Caco-2 (cell line): ENCODE data around the gene PEX26. TPM values are rescaled to one million over a fixed set of nuclear protein-coding genes. Genes with fewer than 3 reads are reported as not detected.
"Not testable (repeated sequence)": the region's sequence is repeated elsewhere in the genome, so short reads cannot be mapped to it uniquely, and the experiment has no call there.

Experiments
- BruUV-seq: library from RNA; stranded (reverse); fragments of 400-500 nt; replicated peaks from 2 replicates; lab custom pipeline; 2021; lab: Mats Ljungman, UMichigan
- CTCF ChIA-PET: fragments of 300-600 bp; sonication (Branson Sonifier 250); formaldehyde crosslinking; loops from one replicate; lab custom pipeline; 2022; ENCODE audit warnings: antibody characterized with exemption; lab: Charles Lee
- POLR2A ChIA-PET: fragments of 300-600 bp; sonication (Branson Sonifier 250); formaldehyde crosslinking; loops from one replicate; lab custom pipeline; 2022; ENCODE audit warnings: antibody characterized with exemption; lab: Charles Lee
- DNase-seq, 2 experiments: peaks; one replicate each; pipeline versions ENCODE4 v3.0.0 to v3.0.0-alpha.2; 2020 to 2022
- H3K27me3 ChIP-seq: replicated peaks from 2 replicates; pipeline ENCODE4 v1.6.0; 2011; ENCODE audit warnings: low read length; ENCODE audit not compliant: control insufficient read depth, insufficient read depth
- H3K36me3 ChIP-seq: 2 replicates; pipeline ENCODE4 v1.5.1; 2011; ENCODE audit warnings: low read length; ENCODE audit not compliant: control insufficient read depth, insufficient read depth
- H3K4me1 ChIP-seq: fragments of 250-450 bp; sonication (Bioruptor Pico); 2 replicates; pipeline ENCODE4 v1.5.1; 2020; ENCODE audit warnings: mild to moderate bottlenecking
- H3K4me3 ChIP-seq: 2 replicates; pipeline ENCODE4 v1.5.1; 2011; ENCODE audit warnings: low read depth, mild to moderate bottlenecking, control low read depth, low read length
- H3K9me3 ChIP-seq: fragments of 250-450 bp; sonication (Bioruptor Pico); 2 replicates; pipeline ENCODE4 v1.5.1; 2020; ENCODE audit warnings: mild to moderate bottlenecking, moderate library complexity
- H3K27ac Mint-ChIP-seq: one replicate; pipeline ENCODE4 v1.8.0; 2022; ENCODE audit warnings: mixed read lengths; ENCODE audit not compliant: unreplicated experiment
- H3K27me3 Mint-ChIP-seq: one replicate; pipeline ENCODE4 v1.8.0; 2022; ENCODE audit warnings: mixed read lengths; ENCODE audit not compliant: insufficient read depth, unreplicated experiment
- H3K36me3 Mint-ChIP-seq: one replicate; pipeline ENCODE4 v1.8.0; 2022; ENCODE audit warnings: mild to moderate bottlenecking, mixed read lengths; ENCODE audit not compliant: insufficient read depth, unreplicated experiment
- H3K4me1 Mint-ChIP-seq: one replicate; pipeline ENCODE4 v1.8.0; 2022; ENCODE audit warnings: low read depth, mixed read lengths; ENCODE audit not compliant: unreplicated experiment
- H3K4me3 Mint-ChIP-seq: one replicate; pipeline ENCODE4 v1.8.0; 2022; ENCODE audit warnings: mild to moderate bottlenecking, moderate library complexity, mixed read lengths; ENCODE audit not compliant: unreplicated experiment
- H3K9me3 Mint-ChIP-seq: one replicate; pipeline ENCODE4 v1.8.0; 2022; ENCODE audit warnings: mixed read lengths; ENCODE audit not compliant: unreplicated experiment
- intact Hi-C: fragments of 100-400 bp; cut with micrococcal nuclease; formaldehyde crosslinking; loops from one replicate; pipeline ENCODE4 v1.10.0; 2022; ENCODE audit not compliant: unreplicated experiment
- total RNA-seq: library from RNA; stranded (reverse); gene quantifications from 2 replicates; pipeline ENCODE4 v1.2.3, GENCODE V29; 2022
- TF ChIP-seq, protein P1 (sequence below), 2 experiments: fragments of 200-600 bp in 1 of 2; IDR thresholded peaks; 1 replicate in 1 of 2; 2 replicates in 1 of 2; pipeline versions ENCODE4 v1.5.1 to v1.8.0; 2011 to 2022; ENCODE audit warnings: antibody characterized with exemption in 1 of 2, control low read depth in 1 of 2, inconsistent platforms in 1 of 2, low read depth in 1 of 2, low read length in 1 of 2, mild to moderate bottlenecking in 1 of 2, moderate library complexity in 1 of 2; ENCODE audit not compliant: insufficient read depth in 1 of 2, severe bottlenecking in 1 of 2, unreplicated experiment in 1 of 2

PEX26 gene
- total RNA-seq, 1 experiment from 2014 or later, result 40.6 TPM

DNA sequence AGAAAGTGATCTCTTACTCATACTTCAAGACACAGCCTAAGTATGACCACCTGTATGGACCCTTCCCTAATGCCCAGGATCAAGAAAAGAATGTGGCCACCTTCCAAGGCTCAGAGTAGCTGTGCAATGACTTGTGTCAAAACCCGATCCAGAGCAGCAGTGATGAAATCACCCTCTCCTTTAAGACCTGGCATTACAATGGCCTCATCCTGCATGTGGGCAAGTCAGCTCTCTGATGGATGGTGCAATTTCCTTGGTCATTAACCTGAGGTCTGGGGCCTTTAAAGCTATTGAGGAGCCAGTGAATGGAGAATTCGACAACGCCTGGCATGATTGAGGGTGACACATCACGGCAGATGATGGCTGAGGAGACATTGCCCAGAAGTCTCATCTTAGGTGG is 23.7 kb downstream of the PEX26 start:
- Mint-ChIP-seq H3K4me3 (no peak overlapping the region), H3K27me3 (no peaks in the 10 kb centered on the region), H3K4me1 (no peaks in the 10 kb centered on the region), H3K27ac (no peak overlapping the region), H3K36me3 (peaks cover 5% of the 10 kb centered on the region), H3K9me3 (no peaks in the 10 kb centered on the region)
- Histone ChIP-seq H3K27me3 (no peaks in the 10 kb centered on the region), H3K36me3 (no peaks in the 10 kb centered on the region), H3K4me1 (no peaks in the 10 kb centered on the region), H3K4me3 (no peak overlapping the region), H3K9me3 (no peaks in the 10 kb centered on the region)
- CTCF ChIA-PET, result no interaction called here
- POLR2A ChIA-PET, result no interaction called here
- TF ChIP-seq, protein P1, sequence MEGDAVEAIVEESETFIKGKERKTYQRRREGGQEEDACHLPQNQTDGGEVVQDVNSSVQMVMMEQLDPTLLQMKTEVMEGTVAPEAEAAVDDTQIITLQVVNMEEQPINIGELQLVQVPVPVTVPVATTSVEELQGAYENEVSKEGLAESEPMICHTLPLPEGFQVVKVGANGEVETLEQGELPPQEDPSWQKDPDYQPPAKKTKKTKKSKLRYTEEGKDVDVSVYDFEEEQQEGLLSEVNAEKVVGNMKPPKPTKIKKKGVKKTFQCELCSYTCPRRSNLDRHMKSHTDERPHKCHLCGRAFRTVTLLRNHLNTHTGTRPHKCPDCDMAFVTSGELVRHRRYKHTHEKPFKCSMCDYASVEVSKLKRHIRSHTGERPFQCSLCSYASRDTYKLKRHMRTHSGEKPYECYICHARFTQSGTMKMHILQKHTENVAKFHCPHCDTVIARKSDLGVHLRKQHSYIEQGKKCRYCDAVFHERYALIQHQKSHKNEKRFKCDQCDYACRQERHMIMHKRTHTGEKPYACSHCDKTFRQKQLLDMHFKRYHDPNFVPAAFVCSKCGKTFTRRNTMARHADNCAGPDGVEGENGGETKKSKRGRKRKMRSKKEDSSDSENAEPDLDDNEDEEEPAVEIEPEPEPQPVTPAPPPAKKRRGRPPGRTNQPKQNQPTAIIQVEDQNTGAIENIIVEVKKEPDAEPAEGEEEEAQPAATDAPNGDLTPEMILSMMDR (IDR thresholded peaks at IDR 0.05; ENCODE audit: insufficient read depth in 1 of 2, low read depth in 1 of 2, low read length in 1 of 2, severe bottlenecking in 1 of 2, unreplicated experiment in 1 of 2), result no peak
- intact Hi-C loops, result no loop called here
- no TSS peak for BruUV-seq
- no peak for DNase-seq

DNA sequence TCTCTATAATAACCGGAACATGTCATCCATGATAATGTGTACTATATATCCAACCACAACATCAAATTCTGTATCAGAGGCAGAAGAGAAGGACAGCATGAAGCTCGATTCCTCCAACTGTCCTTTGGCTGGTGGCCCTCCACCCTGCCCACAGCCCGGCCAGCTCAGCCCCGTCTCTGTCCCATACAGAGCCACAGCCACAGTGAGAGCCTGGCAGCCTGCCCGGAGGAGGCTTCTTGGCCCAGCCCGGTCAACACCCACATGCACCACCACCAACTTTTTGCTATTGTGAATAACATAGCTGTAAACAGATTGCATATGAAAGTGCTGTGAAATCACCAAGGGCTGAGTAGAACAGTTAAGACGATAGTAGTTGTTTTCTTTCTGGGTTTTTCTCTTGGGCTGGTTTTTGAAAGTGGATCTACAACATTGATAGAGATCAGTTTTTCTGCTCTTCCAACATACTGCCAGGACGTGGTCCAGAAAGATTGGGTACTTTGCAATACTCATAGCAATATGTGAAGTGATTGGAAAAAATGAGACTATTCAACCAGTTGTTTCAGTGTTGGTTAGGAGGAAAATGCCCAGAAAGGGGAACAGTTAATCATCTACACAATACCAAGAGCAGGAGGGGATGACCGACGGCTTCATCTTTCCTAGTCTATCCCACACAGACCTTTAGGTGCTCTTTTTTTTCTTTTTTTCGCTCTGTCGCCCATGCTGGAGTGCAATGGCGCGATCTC is 25.9 kb downstream of the PEX26 start:
- POLR2A ChIA-PET, result no interaction called here
- BruUV-seq, result no TSS peak
- no peaks in the 10 kb centered on the region for H3K9me3 Mint-ChIP-seq
- intact Hi-C loops, result no loop called here
- Histone ChIP-seq H3K36me3 (no peaks in the 10 kb centered on the region), H3K9me3 (no peaks in the 10 kb centered on the region), H3K4me3 (no peak overlapping the region), H3K4me1 (no peaks in the 10 kb centered on the region), H3K27me3 (no peaks in the 10 kb centered on the region)
- no peak for DNase-seq
- H3K27me3 Mint-ChIP-seq, result no peaks in the 10 kb centered on the region
- TF ChIP-seq, protein P1 (IDR thresholded peaks at IDR 0.05; ENCODE audit: insufficient read depth in 1 of 2, low read depth in 1 of 2, low read length in 1 of 2, severe bottlenecking in 1 of 2, unreplicated experiment in 1 of 2), result no peak
- H3K36me3 Mint-ChIP-seq, result no peaks in the 10 kb centered on the region
- CTCF ChIA-PET, result interaction anchor here (0.6 kb wide), 1 partner anchor 8 kb away, joined by 3 read pairs; no protein-coding TSS in a partner anchor
- H3K4me1 Mint-ChIP-seq, result no peaks in the 10 kb centered on the region
- no peak overlapping the region for H3K27ac Mint-ChIP-seq
- H3K4me3 Mint-ChIP-seq, result no peak overlapping the region

DNA sequence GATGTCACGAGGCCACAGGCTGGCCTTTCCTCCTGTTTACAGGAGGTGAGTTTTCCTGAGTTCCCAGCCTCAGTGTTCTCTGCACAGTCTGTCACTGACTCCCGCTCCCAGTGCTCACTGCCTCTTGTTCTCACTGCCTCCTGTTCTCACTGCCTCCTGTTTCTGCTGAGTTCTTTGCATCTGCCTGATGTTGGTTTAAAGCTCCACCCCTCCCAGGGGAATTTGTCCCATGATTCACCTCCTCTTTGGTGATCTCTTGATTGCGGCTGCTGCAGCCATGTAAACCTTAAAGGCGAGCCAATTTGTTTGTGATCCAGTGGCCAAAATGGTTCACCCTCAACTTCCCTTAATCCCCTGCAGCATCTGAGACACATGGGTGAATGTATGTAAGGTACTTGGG is 26.8 kb downstream of the PEX26 start:
- Mint-ChIP-seq H3K4me3 (no peak overlapping the region), H3K36me3 (no peaks in the 10 kb centered on the region), H3K4me1 (no peaks in the 10 kb centered on the region), H3K9me3 (no peaks in the 10 kb centered on the region), H3K27ac (no peak overlapping the region), H3K27me3 (peaks cover under 1% of the 10 kb centered on the region)
- Histone ChIP-seq H3K4me1 (no peaks in the 10 kb centered on the region), H3K9me3 (no peaks in the 10 kb centered on the region), H3K36me3 (no peaks in the 10 kb centered on the region), H3K4me3 (no peak overlapping the region), H3K27me3 (no peaks in the 10 kb centered on the region)
- intact Hi-C loops, result no loop called here
- DNase-seq, result no peak
- no TSS peak for BruUV-seq
- TF ChIP-seq, protein P1 (IDR thresholded peaks at IDR 0.05; ENCODE audit: insufficient read depth in 1 of 2, low read depth in 1 of 2, low read length in 1 of 2, severe bottlenecking in 1 of 2, unreplicated experiment in 1 of 2), result no peak
- ChIA-PET POLR2A (no interaction called here), CTCF (no interaction called here)

DNA sequence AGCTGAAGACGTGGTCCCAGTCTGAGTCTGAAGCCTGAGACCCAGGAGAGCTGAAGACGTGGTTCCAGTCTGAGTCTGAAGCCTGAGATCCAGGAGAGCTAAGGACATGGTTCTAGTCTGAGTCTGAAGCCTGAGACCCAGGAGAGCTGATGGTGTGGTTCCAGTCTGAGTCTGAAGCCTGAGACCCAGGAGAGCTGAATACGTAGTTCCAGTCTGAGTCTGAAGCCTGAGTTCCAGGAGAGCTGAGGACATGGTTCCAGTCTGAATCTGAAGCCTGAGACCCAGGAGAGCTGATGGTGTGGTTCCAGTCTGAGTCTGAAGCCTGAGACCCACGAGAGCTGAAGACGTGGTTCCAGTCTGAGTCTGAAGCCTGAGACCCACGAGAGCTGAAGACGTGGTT is 28.2 kb downstream of the PEX26 start:
- H3K36me3 ChIP-seq, H3K27ac Mint-ChIP-seq, H3K9me3 Mint-ChIP-seq, H3K36me3 Mint-ChIP-seq, H3K4me3 Mint-ChIP-seq, CTCF ChIA-PET, intact Hi-C loops, POLR2A ChIA-PET, BruUV-seq, H3K4me3 ChIP-seq, H3K27me3 Mint-ChIP-seq, H3K4me1 ChIP-seq, DNase-seq, H3K9me3 ChIP-seq, H3K4me1 Mint-ChIP-seq, H3K27me3 ChIP-seq: not testable (repeated sequence)
